ENCODE measurements around the gene RFK.

The RFK gene

DNA sequence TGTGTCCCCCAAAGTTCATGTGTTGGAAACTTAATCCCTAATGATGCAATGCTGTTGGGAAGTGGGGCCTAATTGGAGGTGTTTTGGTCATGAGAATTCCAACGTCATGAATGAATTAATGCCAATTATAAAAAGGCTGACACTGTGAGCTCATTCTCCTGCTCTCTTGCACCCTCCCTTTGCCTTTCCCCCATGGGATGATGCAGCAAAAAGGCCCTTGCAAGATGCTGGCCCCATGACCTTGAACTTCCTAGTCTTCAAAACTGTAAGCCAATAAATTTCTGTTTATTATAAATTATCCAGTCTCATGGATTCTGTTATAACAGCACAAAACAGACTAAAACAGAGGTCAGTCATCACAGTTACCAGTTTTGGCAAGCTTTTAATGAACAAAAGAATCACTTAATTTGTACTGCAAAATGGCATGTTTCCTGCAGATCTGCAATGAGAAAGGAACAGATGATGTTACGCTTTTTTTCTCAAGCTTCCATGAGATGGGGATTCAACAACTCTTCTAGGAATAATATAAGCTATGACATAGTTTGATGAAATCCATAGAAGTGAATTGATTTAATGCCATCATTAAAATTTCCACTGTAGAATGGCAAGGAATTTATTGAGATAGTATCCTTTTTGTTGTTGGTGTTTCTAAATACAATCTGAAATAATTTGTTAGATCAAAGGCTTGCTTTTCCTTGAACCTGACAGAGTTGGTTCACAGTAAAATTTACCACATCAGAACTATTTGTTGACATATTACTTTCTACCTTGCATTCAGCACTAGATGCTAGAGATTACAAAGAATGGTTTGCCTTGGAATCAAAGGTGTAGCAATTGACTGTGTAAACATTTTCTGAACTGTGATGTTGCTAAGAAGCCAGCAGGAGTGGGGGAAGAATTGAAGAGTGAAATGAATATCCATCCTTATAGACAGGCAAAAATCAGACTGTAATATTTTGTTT lies 29.3 kb upstream of the RFK start:
- H3K4me3 Mint-ChIP-seq = peak overlapping the region; percentile 0

GRCh38 chr9:76419782-76420380 lies 25.7 kb upstream of the RFK start:
- no peaks in the 10 kb centered on the region for H3K27me3 Mint-ChIP-seq
- DNase-seq = no peak
- peaks cover under 1% of the 10 kb centered on the region for H3K9me3 Mint-ChIP-seq
- H3K27ac Mint-ChIP-seq = no peak overlapping the region
- H3K36me3 Mint-ChIP-seq (ENCODE audit: low read depth) = no peaks in the 10 kb centered on the region
- no peak overlapping the region for H3K4me3 Mint-ChIP-seq
- H3K4me1 Mint-ChIP-seq (ENCODE audit: low read depth) = peaks cover 35% of the 10 kb centered on the region

More for the DNA sequence above, 29.3 kb upstream of the RFK start:
- Mint-ChIP-seq H3K9me3 (no peaks in the 10 kb centered on the region), H3K4me1 (ENCODE audit: low read depth) (peaks cover 37% of the 10 kb centered on the region), H3K27ac (peak overlapping the region; percentile 89), H3K27me3 (no peaks in the 10 kb centered on the region), H3K36me3 (ENCODE audit: low read depth) (no peaks in the 10 kb centered on the region)
- DNase-seq = no peak

- Mint-ChIP-seq H3K9me3 (peaks cover 14% of the 10 kb centered on the region), H3K4me3 (no peak overlapping the region), H3K27me3 (no peaks in the 10 kb centered on the region), H3K27ac (no peak overlapping the region), H3K36me3 (ENCODE audit: low read depth) (no peaks in the 10 kb centered on the region), H3K4me1 (ENCODE audit: low read depth) (peaks cover 20% of the 10 kb centered on the region)
- DNase-seq = no peak
Observed at GRCh38 chr9:76417394-76417793, 23.2 kb upstream of the RFK start.

DNA sequence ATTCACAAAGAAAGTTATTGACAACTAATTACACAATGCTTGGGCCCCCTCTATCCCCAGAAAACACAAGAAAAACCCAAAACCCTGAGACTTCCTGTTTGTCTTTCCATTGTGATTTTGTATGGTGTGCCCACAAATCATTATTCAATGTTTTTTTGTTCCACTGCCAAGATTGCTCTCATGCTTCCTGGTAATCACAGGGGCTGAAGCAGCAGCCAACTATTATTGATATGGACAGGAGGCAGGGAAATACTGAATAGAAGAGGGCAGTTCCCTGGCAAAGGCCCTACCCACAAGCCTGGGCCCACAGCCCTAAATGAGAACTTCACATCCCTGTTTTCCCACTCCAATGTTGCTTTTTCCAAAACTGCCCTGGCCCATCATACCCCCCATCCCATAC lies 21.5 kb upstream of the RFK start:
- H3K4me3 Mint-ChIP-seq = no peak overlapping the region
- no peak for DNase-seq
- H3K27me3 Mint-ChIP-seq = no peaks in the 10 kb centered on the region
- no peak overlapping the region for H3K27ac Mint-ChIP-seq
- H3K36me3 Mint-ChIP-seq (ENCODE audit: low read depth) = no peaks in the 10 kb centered on the region
- peaks cover 14% of the 10 kb centered on the region for H3K9me3 Mint-ChIP-seq
- H3K4me1 Mint-ChIP-seq (ENCODE audit: low read depth) = peaks cover 16% of the 10 kb centered on the region

DNA sequence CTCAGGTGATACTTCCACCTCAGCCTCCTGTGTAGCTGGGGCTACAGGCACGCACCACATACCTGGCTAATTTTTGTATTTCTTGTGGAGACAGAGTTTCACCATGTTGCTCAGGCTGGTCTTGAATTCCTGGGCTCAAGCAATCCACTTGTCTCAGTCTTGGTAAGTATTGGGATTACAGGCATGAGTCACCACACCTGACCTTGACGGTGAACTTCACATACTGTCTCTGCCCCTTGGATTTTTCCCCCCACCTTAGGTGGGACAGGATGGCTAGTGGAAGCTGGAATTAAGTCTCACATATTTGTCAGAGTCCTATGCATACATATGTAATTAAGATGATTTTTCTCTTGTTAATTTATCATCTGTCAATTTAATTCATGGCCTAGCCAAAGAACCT lies 20.9 kb upstream of the RFK start:
- Mint-ChIP-seq H3K27ac (no peak overlapping the region), H3K4me3 (no peak overlapping the region), H3K9me3 (peaks cover 14% of the 10 kb centered on the region), H3K27me3 (no peaks in the 10 kb centered on the region), H3K36me3 (ENCODE audit: low read depth) (no peaks in the 10 kb centered on the region), H3K4me1 (ENCODE audit: low read depth) (peaks cover 16% of the 10 kb centered on the region)
- DNase-seq = no peak

DNA sequence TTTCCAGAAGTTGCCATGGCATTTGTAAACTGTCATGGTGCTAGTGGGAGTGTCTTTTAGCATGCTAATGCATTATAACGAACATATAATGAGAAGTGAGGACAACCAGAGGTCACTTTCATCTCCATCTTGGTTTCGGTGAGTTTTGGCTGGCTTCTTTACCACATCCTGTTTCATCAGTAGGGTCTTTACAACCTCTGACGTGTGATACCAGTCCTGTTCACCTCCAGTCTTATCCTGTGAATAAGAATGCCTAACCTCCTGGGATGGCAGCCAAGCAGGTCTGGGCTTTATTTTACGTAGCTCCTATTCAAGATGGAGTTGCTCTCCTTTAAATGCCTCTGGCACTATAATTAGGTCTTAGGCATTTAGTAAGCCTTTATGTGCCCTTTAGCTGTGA lies 20.4 kb upstream of the RFK start:
- Mint-ChIP-seq H3K36me3 (ENCODE audit: low read depth) (no peaks in the 10 kb centered on the region), H3K27me3 (no peaks in the 10 kb centered on the region), H3K27ac (no peak overlapping the region), H3K9me3 (peaks cover 14% of the 10 kb centered on the region), H3K4me3 (no peak overlapping the region), H3K4me1 (ENCODE audit: low read depth) (peaks cover 16% of the 10 kb centered on the region)
- no peak for DNase-seq

GRCh38 chr9:76413658-76414057 lies 19.4 kb upstream of the RFK start:
- Mint-ChIP-seq H3K36me3 (ENCODE audit: low read depth) (no peaks in the 10 kb centered on the region), H3K27ac (no peak overlapping the region), H3K4me1 (ENCODE audit: low read depth) (peaks cover 16% of the 10 kb centered on the region), H3K27me3 (no peaks in the 10 kb centered on the region), H3K9me3 (peaks cover 14% of the 10 kb centered on the region), H3K4me3 (no peak overlapping the region)
- DNase-seq = no peak

- no peaks in the 10 kb centered on the region for H3K27me3 Mint-ChIP-seq
- H3K27ac Mint-ChIP-seq = no peak overlapping the region
- no peaks in the 10 kb centered on the region for H3K36me3 Mint-ChIP-seq (ENCODE audit: low read depth)
- H3K4me1 Mint-ChIP-seq (ENCODE audit: low read depth) = peaks cover 21% of the 10 kb centered on the region
- DNase-seq = no peak
- no peak overlapping the region for H3K4me3 Mint-ChIP-seq
- H3K9me3 Mint-ChIP-seq = peaks cover 14% of the 10 kb centered on the region
Observed at GRCh38 chr9:76412638-76413037, 18.4 kb upstream of the RFK start.

DNA sequence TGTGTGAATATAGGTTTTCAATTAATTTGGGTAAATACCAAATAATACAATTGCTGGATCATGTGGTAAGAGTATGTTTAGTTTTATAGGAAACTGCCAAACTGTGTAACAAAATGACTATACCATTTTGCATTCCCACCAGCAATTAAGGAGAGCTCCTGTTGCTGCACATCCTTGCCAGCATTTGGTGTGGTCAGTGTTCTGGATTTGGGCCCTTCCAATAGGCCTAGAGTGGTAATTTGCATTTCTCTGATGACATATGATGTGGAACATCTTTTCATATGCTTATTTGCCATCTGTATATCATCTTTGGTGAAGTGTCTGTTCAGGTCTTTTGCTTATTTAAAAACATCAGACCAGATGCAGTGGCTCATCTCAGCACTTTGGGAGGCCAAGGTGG lies 11.6 kb upstream of the RFK start:
- no peaks in the 10 kb centered on the region for H3K36me3 Mint-ChIP-seq (ENCODE audit: low read depth)
- H3K4me1 Mint-ChIP-seq (ENCODE audit: low read depth) = peaks cover 31% of the 10 kb centered on the region
- H3K27me3 Mint-ChIP-seq = no peaks in the 10 kb centered on the region
- H3K9me3 Mint-ChIP-seq = no peaks in the 10 kb centered on the region
- no peak overlapping the region for H3K4me3 Mint-ChIP-seq
- no peak overlapping the region for H3K27ac Mint-ChIP-seq
- DNase-seq = no peak

- Mint-ChIP-seq H3K4me1 (ENCODE audit: low read depth) (peaks cover 35% of the 10 kb centered on the region), H3K36me3 (ENCODE audit: low read depth) (no peaks in the 10 kb centered on the region), H3K9me3 (no peaks in the 10 kb centered on the region), H3K4me3 (no peak overlapping the region), H3K27ac (no peak overlapping the region), H3K27me3 (no peaks in the 10 kb centered on the region)
- no peak for DNase-seq
Observed at GRCh38 chr9:76405340-76405739, 11.1 kb upstream of the RFK start.

- no peak overlapping the region for H3K4me3 Mint-ChIP-seq
- no peaks in the 10 kb centered on the region for H3K36me3 Mint-ChIP-seq (ENCODE audit: low read depth)
- H3K9me3 Mint-ChIP-seq = no peaks in the 10 kb centered on the region
- peaks cover 39% of the 10 kb centered on the region for H3K4me1 Mint-ChIP-seq (ENCODE audit: low read depth)
- DNase-seq = no peak
- H3K27me3 Mint-ChIP-seq = no peaks in the 10 kb centered on the region
- H3K27ac Mint-ChIP-seq = no peak overlapping the region
Observed at GRCh38 chr9:76404401-76404800, 10.2 kb upstream of the RFK start.

DNA sequence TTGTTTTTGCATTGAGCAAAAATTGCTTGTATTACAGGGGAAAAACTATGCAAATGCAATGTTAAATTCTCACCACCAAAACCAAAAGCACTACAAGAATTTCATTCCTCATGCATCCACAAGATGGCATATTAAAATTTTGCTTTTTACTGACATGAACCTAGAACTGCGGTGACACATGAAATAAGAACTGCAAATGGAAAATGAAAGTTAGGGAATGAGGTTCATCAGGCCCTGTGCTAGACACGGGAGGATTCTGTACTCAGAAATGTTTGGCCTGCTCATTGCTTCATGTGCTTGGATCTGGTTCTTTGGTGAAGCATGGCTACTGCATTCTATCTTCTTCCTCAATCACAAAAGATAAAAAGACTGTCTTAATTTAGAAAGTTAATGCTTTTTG lies 9.1 kb upstream of the RFK start:
- H3K27ac Mint-ChIP-seq = peak overlapping the region; percentile 86
- no peaks in the 10 kb centered on the region for H3K36me3 Mint-ChIP-seq (ENCODE audit: low read depth)
- H3K4me3 Mint-ChIP-seq = peak overlapping the region; percentile 58
- no peak for DNase-seq
- H3K27me3 Mint-ChIP-seq = no peaks in the 10 kb centered on the region
- H3K4me1 Mint-ChIP-seq (ENCODE audit: low read depth) = peaks cover 35% of the 10 kb centered on the region
- H3K9me3 Mint-ChIP-seq = no peaks in the 10 kb centered on the region

- Mint-ChIP-seq H3K4me3 (no peak overlapping the region), H3K27me3 (no peaks in the 10 kb centered on the region), H3K9me3 (no peaks in the 10 kb centered on the region), H3K27ac (no peak overlapping the region), H3K4me1 (ENCODE audit: low read depth) (peaks cover 33% of the 10 kb centered on the region), H3K36me3 (ENCODE audit: low read depth) (no peaks in the 10 kb centered on the region)
- DNase-seq = no peak
Observed at GRCh38 chr9:76401580-76402354, 7.5 kb upstream of the RFK start.

- no peaks in the 10 kb centered on the region for H3K9me3 Mint-ChIP-seq
- H3K4me1 Mint-ChIP-seq (ENCODE audit: low read depth) = peaks cover 33% of the 10 kb centered on the region
- no peaks in the 10 kb centered on the region for H3K27me3 Mint-ChIP-seq
- H3K4me3 Mint-ChIP-seq = no peak overlapping the region
- no peak for DNase-seq
- no peak overlapping the region for H3K27ac Mint-ChIP-seq
- H3K36me3 Mint-ChIP-seq (ENCODE audit: low read depth) = no peaks in the 10 kb centered on the region
Observed at GRCh38 chr9:76401176-76401575, 7.0 kb upstream of the RFK start.
